ENCODE results near the gene ORM2.
"Not testable (repeated sequence)": the region's sequence is repeated elsewhere in the genome, so short reads cannot be mapped to it uniquely, and the experiment has no call there.

ORM2 gene

GRCh38 chr9:114319147-114319546, 10.5 kb upstream of the ORM2 start:
- Histone ChIP-seq H3K9me2 (replicated peaks; ENCODE audit: insufficient read depth, low read length) (no peaks in the 10 kb centered on the region), H3K4me1 (ENCODE audit: low read length) (0 out of 2 replicates have a peak, but pooled peaks cover 3% of the 10 kb centered on the region), H3K79me2 (ENCODE audit: low read length) (no peaks in the 10 kb centered on the region), H3F3A (ENCODE audit: insufficient read depth, low read length) (no peaks in the 10 kb centered on the region), H3K36me3 (replicated peaks; ENCODE audit: insufficient read depth, low read length) (no peaks in the 10 kb centered on the region), H3K27ac (ENCODE audit: low read length) (no peak overlapping the region), H3K4me3 (ENCODE audit: low read length) (no peak overlapping the region), H3K27me3 (replicated peaks; ENCODE audit: insufficient read depth, low read length) (no peaks in the 10 kb centered on the region), H3K4me2 (ENCODE audit: low read depth, low read length) (no peak overlapping the region), H4K20me1 (ENCODE audit: insufficient read depth, low read length) (no peaks in the 10 kb centered on the region), H2AFZ (ENCODE audit: low read length) (no peak overlapping the region), H3K9me3 (replicated peaks; ENCODE audit: insufficient read depth, low read length) (no peaks in the 10 kb centered on the region), H3K9ac (ENCODE audit: low read length) (no peak overlapping the region)
- TF ChIP-seq EZH2 (optimal IDR thresholded peaks at IDR 0.05; ENCODE audit: low read depth, low read length) (no peak), EZH2phosphoT487 (IDR thresholded peaks at IDR 0.05; ENCODE audit: low read length) (no peak), CTCF (IDR thresholded peaks at IDR 0.05; ENCODE audit: low read length) (no peak)
- no peak for DNase-seq

GRCh38 chr9:114320710-114321109, 9.0 kb upstream of the ORM2 start:
- DNase-seq; H2AFZ ChIP-seq (ENCODE audit: low read length); H3K9me3 ChIP-seq (replicated peaks; ENCODE audit: insufficient read depth, low read length): not testable (repeated sequence)

GRCh38 chr9:114321759-114322158, 7.9 kb upstream of the ORM2 start:
- Histone ChIP-seq H3K79me2 (ENCODE audit: low read length) (no peaks in the 10 kb centered on the region), H2AFZ (ENCODE audit: low read length) (no peak overlapping the region), H3K4me2 (ENCODE audit: low read depth, low read length) (no peak overlapping the region), H4K20me1 (ENCODE audit: insufficient read depth, low read length) (no peaks in the 10 kb centered on the region), H3K27ac (ENCODE audit: low read length) (no peak overlapping the region), H3K9me2 (replicated peaks; ENCODE audit: insufficient read depth, low read length) (no peaks in the 10 kb centered on the region), H3K4me1 (ENCODE audit: low read length) (0 out of 2 replicates have a peak, but pooled peaks cover 3% of the 10 kb centered on the region), H3K9ac (ENCODE audit: low read length) (no peak overlapping the region), H3F3A (ENCODE audit: insufficient read depth, low read length) (no peaks in the 10 kb centered on the region), H3K9me3 (replicated peaks; ENCODE audit: insufficient read depth, low read length) (no peaks in the 10 kb centered on the region), H3K4me3 (ENCODE audit: low read length) (no peak overlapping the region), H3K27me3 (replicated peaks; ENCODE audit: insufficient read depth, low read length) (no peaks in the 10 kb centered on the region), H3K36me3 (replicated peaks; ENCODE audit: insufficient read depth, low read length) (no peaks in the 10 kb centered on the region)
- no peak for DNase-seq
- TF ChIP-seq EZH2 (optimal IDR thresholded peaks at IDR 0.05; ENCODE audit: low read depth, low read length) (no peak), EZH2phosphoT487 (IDR thresholded peaks at IDR 0.05; ENCODE audit: low read length) (no peak), CTCF (IDR thresholded peaks at IDR 0.05; ENCODE audit: low read length) (no peak)

More at GRCh38 chr9:114320710-114321109, 9.0 kb upstream of the ORM2 start:
- not testable (repeated sequence) for H3K27ac ChIP-seq (ENCODE audit: low read length); H3K4me1 ChIP-seq (ENCODE audit: low read length); H3K4me2 ChIP-seq (ENCODE audit: low read depth, low read length); H3F3A ChIP-seq (ENCODE audit: insufficient read depth, low read length); H3K79me2 ChIP-seq (ENCODE audit: low read length); H3K9ac ChIP-seq (ENCODE audit: low read length); H3K36me3 ChIP-seq (replicated peaks; ENCODE audit: insufficient read depth, low read length); H4K20me1 ChIP-seq (ENCODE audit: insufficient read depth, low read length); H3K4me3 ChIP-seq (ENCODE audit: low read length); H3K27me3 ChIP-seq (replicated peaks; ENCODE audit: insufficient read depth, low read length); H3K9me2 ChIP-seq (replicated peaks; ENCODE audit: insufficient read depth, low read length)

- not testable (repeated sequence) for H4K20me1 ChIP-seq (ENCODE audit: insufficient read depth, low read length); H3K4me3 ChIP-seq (ENCODE audit: low read length); H3F3A ChIP-seq (ENCODE audit: insufficient read depth, low read length); DNase-seq; H3K9ac ChIP-seq (ENCODE audit: low read length); H3K4me1 ChIP-seq (ENCODE audit: low read length); H3K4me2 ChIP-seq (ENCODE audit: low read depth, low read length); H3K79me2 ChIP-seq (ENCODE audit: low read length); H3K27ac ChIP-seq (ENCODE audit: low read length); H3K36me3 ChIP-seq (replicated peaks; ENCODE audit: insufficient read depth, low read length); H2AFZ ChIP-seq (ENCODE audit: low read length); H3K27me3 ChIP-seq (replicated peaks; ENCODE audit: insufficient read depth, low read length); H3K9me2 ChIP-seq (replicated peaks; ENCODE audit: insufficient read depth, low read length); H3K9me3 ChIP-seq (replicated peaks; ENCODE audit: insufficient read depth, low read length)
Observed at GRCh38 chr9:114322160-114322818, 7.4 kb upstream of the ORM2 start.

- not testable (repeated sequence) for DNase-seq; H4K20me1 ChIP-seq (ENCODE audit: insufficient read depth, low read length); H3K9me2 ChIP-seq (replicated peaks; ENCODE audit: insufficient read depth, low read length); H3K36me3 ChIP-seq (replicated peaks; ENCODE audit: insufficient read depth, low read length); H3K4me1 ChIP-seq (ENCODE audit: low read length); H3K79me2 ChIP-seq (ENCODE audit: low read length); H3K9ac ChIP-seq (ENCODE audit: low read length); H3K4me3 ChIP-seq (ENCODE audit: low read length); H3K27me3 ChIP-seq (replicated peaks; ENCODE audit: insufficient read depth, low read length); H2AFZ ChIP-seq (ENCODE audit: low read length); H3K27ac ChIP-seq (ENCODE audit: low read length); H3K9me3 ChIP-seq (replicated peaks; ENCODE audit: insufficient read depth, low read length); H3F3A ChIP-seq (ENCODE audit: insufficient read depth, low read length); H3K4me2 ChIP-seq (ENCODE audit: low read depth, low read length)
Observed at GRCh38 chr9:114322831-114323531, 6.7 kb upstream of the ORM2 start, which contains the start of gene ORM1. TSS of gene ORM1 (plus strand) at chr9:114323098. CDS start at chr9:114323134, 36 bp downstream.

- H3K27ac ChIP-seq (ENCODE audit: low read length); H3K9me3 ChIP-seq (replicated peaks; ENCODE audit: insufficient read depth, low read length); H3K79me2 ChIP-seq (ENCODE audit: low read length); H3K9ac ChIP-seq (ENCODE audit: low read length); H3K4me1 ChIP-seq (ENCODE audit: low read length); H4K20me1 ChIP-seq (ENCODE audit: insufficient read depth, low read length); H2AFZ ChIP-seq (ENCODE audit: low read length); H3K9me2 ChIP-seq (replicated peaks; ENCODE audit: insufficient read depth, low read length); H3K36me3 ChIP-seq (replicated peaks; ENCODE audit: insufficient read depth, low read length); H3F3A ChIP-seq (ENCODE audit: insufficient read depth, low read length); H3K4me3 ChIP-seq (ENCODE audit: low read length); H3K27me3 ChIP-seq (replicated peaks; ENCODE audit: insufficient read depth, low read length); DNase-seq; H3K4me2 ChIP-seq (ENCODE audit: low read depth, low read length): not testable (repeated sequence)
Observed at GRCh38 chr9:114323849-114324248, 5.8 kb upstream of the ORM2 start.
